H1 (cell line): ENCODE measurements around the gene ZNF831. TPM values are rescaled to one million over a fixed set of nuclear protein-coding genes. Genes with fewer than 3 reads are reported as not detected.

Source experiments
- CTCF ChIA-PET: fragments of 300-600 bp; sonication (Branson Sonifier 250); formaldehyde crosslinking; loops from one replicate; lab custom pipeline; 2021; ENCODE audit not compliant: partially characterized antibody; lab: Charles Lee
- POLR2A ChIA-PET: fragments of 300-600 bp; sonication (Branson Sonifier 250); formaldehyde crosslinking; loops from one replicate; lab custom pipeline; 2021; ENCODE audit warnings: inconsistent platforms; ENCODE audit not compliant: partially characterized antibody; lab: Charles Lee
- DNase-seq, 2 experiments: peaks; one replicate each; pipeline versions ENCODE4 v3.0.0 to v3.0.0-alpha.2; 2010 to 2022; ENCODE audit warnings: low spot score in 2 of 2, low read depth in 1 of 2, mixed read lengths in 1 of 2
- FAIRE-seq: peaks from 2 replicates; lab custom pipeline; 2011; peaks lifted over from hg19 to GRCh38; lab: Jason Lieb, UNC
- H2AFZ ChIP-seq: 2 replicates; pipeline ENCODE4 v1.8.1; 2012; ENCODE audit warnings: low read length, inconsistent platforms
- H2AK5ac ChIP-seq: 2 replicates; pipeline ENCODE4 v1.6.1; 2013; ENCODE audit warnings: low read depth, low read length
- H2BK120ac ChIP-seq: replicated peaks from 2 replicates; pipeline ENCODE3; 2013; ENCODE audit warnings: low read depth, low read length, inconsistent platforms
- H2BK12ac ChIP-seq: 2 replicates; pipeline ENCODE4 v1.6.1; 2013; ENCODE audit warnings: low read depth, low read length
- H2BK15ac ChIP-seq: 2 replicates; pipeline ENCODE4 v1.6.1; 2013; ENCODE audit warnings: low read length
- H2BK20ac ChIP-seq: 2 replicates; pipeline ENCODE4 v1.6.1; 2013; ENCODE audit warnings: low read length
- H2BK5ac ChIP-seq: 2 replicates; pipeline ENCODE4 v1.6.1; 2013; ENCODE audit warnings: low read depth, low read length
- H3K14ac ChIP-seq: 2 replicates; pipeline ENCODE4 v1.6.1; 2013; ENCODE audit warnings: inconsistent platforms; ENCODE audit not compliant: insufficient read length
- H3K18ac ChIP-seq: 2 replicates; pipeline ENCODE4 v1.6.1; 2013; ENCODE audit warnings: low read length; ENCODE audit errors: extremely low read depth
- H3K23ac ChIP-seq: 2 replicates; pipeline ENCODE4 v1.6.1; 2013; ENCODE audit warnings: inconsistent platforms; ENCODE audit not compliant: insufficient read length
- H3K23me2 ChIP-seq: 2 replicates; pipeline ENCODE4 v1.6.1; 2013; ENCODE audit warnings: low read depth, low read length
- H3K27ac ChIP-seq: 2 replicates; pipeline ENCODE4 v1.6.1; 2011; ENCODE audit warnings: low read depth, low read length, inconsistent platforms
- H3K27me3 ChIP-seq, 4 experiments: replicated peaks in 1 of 4; 1 replicate in 1 of 4; 2 replicates in 3 of 4; pipeline versions ENCODE4 v1.6.1 to v1.8.1; 2011 to 2013; ENCODE audit warnings: low read length in 3 of 4, mild to moderate bottlenecking in 3 of 4, inconsistent platforms in 2 of 4, mixed read lengths in 2 of 4, moderate library complexity in 1 of 4; ENCODE audit not compliant: control insufficient read depth in 3 of 4, insufficient read depth in 3 of 4; ENCODE audit errors: extremely low read depth in 1 of 4
- H3K36me3 ChIP-seq, 4 experiments: 2 replicates each; pipeline versions ENCODE4 v1.6.1 to v1.8.1; 2011 to 2013; ENCODE audit warnings: mild to moderate bottlenecking in 4 of 4, low read length in 3 of 4, moderate library complexity in 2 of 4, control low read depth in 1 of 4, inconsistent platforms in 1 of 4; ENCODE audit not compliant: insufficient read depth in 4 of 4, control insufficient read depth in 2 of 4
- H3K4ac ChIP-seq: replicated peaks from 2 replicates; pipeline ENCODE3; 2013; ENCODE audit warnings: low read length, low read depth, mixed read lengths, inconsistent platforms; ENCODE audit not compliant: insufficient read length
- H3K4me1 ChIP-seq, 4 experiments: replicated peaks in 1 of 4; 1 replicate in 1 of 4; 2 replicates in 3 of 4; pipeline versions ENCODE4 v1.6.1 to v1.8.1; 2011 to 2013; ENCODE audit warnings: low read length in 3 of 4, inconsistent platforms in 2 of 4, mixed read lengths in 1 of 4; ENCODE audit not compliant: insufficient read depth in 4 of 4, control insufficient read depth in 3 of 4
- H3K4me2 ChIP-seq, 2 experiments: 2 replicates each; pipeline versions ENCODE4 v1.6.1 to v1.8.1; 2011 to 2013; ENCODE audit warnings: low read depth in 2 of 2, low read length in 2 of 2, control low read depth in 1 of 2, inconsistent platforms in 1 of 2, mild to moderate bottlenecking in 1 of 2; ENCODE audit not compliant: insufficient read depth in 1 of 2
- H3K4me3 ChIP-seq, 4 experiments: fragments of 200-600, 300-600 bp in 1 of 4; sonication (generic), shearing (Covaris generic), sonication (Bioruptor Twin) in 1 of 4; 2 replicates each; pipeline versions ENCODE4 v1.5.1 to v1.8.1; 2011 to 2016; ENCODE audit warnings: low read length in 4 of 4, low read depth in 3 of 4, control low read depth in 2 of 4, inconsistent platforms in 2 of 4, mild to moderate bottlenecking in 2 of 4, mixed read lengths in 1 of 4, moderate library complexity in 1 of 4; ENCODE audit not compliant: insufficient read depth in 2 of 4; ENCODE audit errors: extremely low read depth in 1 of 4
- H3K56ac ChIP-seq: replicated peaks from 2 replicates; pipeline ENCODE3; 2013; ENCODE audit warnings: low read depth, mild to moderate bottlenecking, mixed read lengths, low read length, inconsistent platforms; ENCODE audit not compliant: insufficient read length
- H3K79me1 ChIP-seq: 2 replicates; pipeline ENCODE4 v1.6.1; 2013; ENCODE audit warnings: low read depth, low read length, control low read depth
- H3K79me2 ChIP-seq, 2 experiments: 2 replicates each; pipeline versions ENCODE4 v1.6.1 to v1.8.1; 2012 to 2013; ENCODE audit warnings: low read length in 2 of 2, mild to moderate bottlenecking in 2 of 2, inconsistent platforms in 1 of 2; ENCODE audit not compliant: insufficient read depth in 2 of 2, control insufficient read depth in 1 of 2
- H3K9ac ChIP-seq, 4 experiments: replicated peaks in 1 of 4; 1 replicate in 1 of 4; 2 replicates in 3 of 4; pipeline versions ENCODE4 v1.6.1 to v1.8.1; 2011 to 2013; ENCODE audit warnings: low read depth in 3 of 4, low read length in 3 of 4, control low read depth in 2 of 4, mild to moderate bottlenecking in 2 of 4, moderate library complexity in 2 of 4, inconsistent platforms in 1 of 4; ENCODE audit errors: extremely low read depth in 1 of 4
- H3K9me3 ChIP-seq, 2 experiments: 2 replicates each; pipeline versions ENCODE4 v1.6.1 to v1.8.1; 2012 to 2013; ENCODE audit warnings: mild to moderate bottlenecking in 2 of 2, moderate library complexity in 2 of 2, control low read depth in 1 of 2, inconsistent platforms in 1 of 2, low read depth in 1 of 2, low read length in 1 of 2, mixed read lengths in 1 of 2; ENCODE audit not compliant: insufficient read depth in 2 of 2
- H4K20me1 ChIP-seq, 2 experiments: replicated peaks in 1 of 2; 2 replicates each; pipeline versions ENCODE3 to v1.8.1; 2011 to 2013; ENCODE audit warnings: inconsistent platforms in 2 of 2, low read length in 2 of 2, mild to moderate bottlenecking in 1 of 2; ENCODE audit not compliant: insufficient read depth in 2 of 2, control insufficient read depth in 1 of 2
- H4K5ac ChIP-seq: 2 replicates; pipeline ENCODE4 v1.6.1; 2013; ENCODE audit warnings: low read length, low read depth, mixed read lengths, inconsistent platforms; ENCODE audit not compliant: insufficient read length
- H4K8ac ChIP-seq: 2 replicates; pipeline ENCODE4 v1.8.0; 2013; ENCODE audit warnings: mild to moderate bottlenecking, moderate library complexity, low read length, inconsistent platforms; ENCODE audit not compliant: insufficient read depth; ENCODE audit errors: extremely low read depth
- H4K91ac ChIP-seq: replicated peaks from 2 replicates; pipeline ENCODE3; 2013; ENCODE audit warnings: low read length, mixed read lengths, inconsistent platforms; ENCODE audit not compliant: insufficient read length
- RAD21 ChIP-seq, 2 experiments: IDR thresholded peaks in 1 of 2; conservative IDR thresholded peaks in 1 of 2; 2 replicates each; pipeline ENCODE4 v1.6.1; 2011; ENCODE audit warnings: low read depth in 2 of 2, low read length in 2 of 2, improper control_type of control experiment in 1 of 2, inconsistent platforms in 1 of 2, mild to moderate bottlenecking in 1 of 2, moderate library complexity in 1 of 2
- SRF ChIP-seq: IDR thresholded peaks from 2 replicates; pipeline ENCODE4 v1.6.1; 2011; ENCODE audit warnings: mild to moderate bottlenecking, low read depth, low read length, moderate library complexity
- TEAD4 ChIP-seq: IDR thresholded peaks from 2 replicates; pipeline ENCODE4 v1.6.1; 2012; ENCODE audit warnings: low read depth, low read length, inconsistent platforms, mixed read lengths
- WGBS, 2 experiments: shearing (Covaris generic) in 1 of 2; methylation state at CpG; one replicate each; pipeline versions ENCODE4 v1.1.6 to v1.1.7; 2013 to 2015; ENCODE audit warnings: low lambda C conversion rate in 2 of 2, mixed read lengths in 2 of 2, inconsistent platforms in 1 of 2, low coverage in 1 of 2, missing lambda C conversion rate in 1 of 2; ENCODE audit not compliant: insufficient replicate concordance in 2 of 2, insufficient coverage in 1 of 2, insufficient read length in 1 of 2; ENCODE audit errors: extremely low coverage in 1 of 2, missing lambda C conversion rate in 1 of 2; 5-methylcytosine and 5-hydroxymethylcytosine counted together
- polyA plus RNA-seq, 7 experiments: library from polyadenylated mRNA; depleted of rRNA in 3 of 7; stranded (reverse) in 5 of 7; unstranded in 2 of 7; fragments of >200 nt in 5 of 7; fragments of 200-250 nt in 2 of 7; gene quantifications; 1 replicate in 5 of 7; 2 replicates in 1 of 7; 4 replicates in 1 of 7; pipeline versions ENCODE4 v1.2.1 to v1.2.3, GENCODE V29; 2011 to 2013; ENCODE audit warnings: missing spikeins in 2 of 7, mixed read lengths in 2 of 7
- total RNA-seq: library from RNA; stranded (reverse); fragmentation: NEBNext Ultra II Directional; extraction: Animal tissue kit (Norgen Biotek cat#: 25700); gene quantifications from 2 replicates; pipeline ENCODE4 v1.2.1, GENCODE V29; 2021
- TF ChIP-seq, protein P1 (sequence below): IDR thresholded peaks from 2 replicates; pipeline ENCODE4 v1.6.1; 2012; ENCODE audit warnings: inconsistent platforms

ZNF831 gene
- total and polyA plus RNA-seq, 2 of the 8 experiments (the other 6 are each of a cell fraction or from before 2014, with no cell fraction given) = not detected

GRCh38 chr20:59224236-59224635 lies 60.6 kb downstream of the ZNF831 start:
- POLR2A ChIA-PET = no interaction called here
- 95% methylated on average over 8 of the region's 8 CpGs; no CpG with 5 or more reads in 1 of the 2 experiments for WGBS, 2 experiments
- no peaks in the 10 kb centered on the region for H3K36me3 ChIP-seq

More at GRCh38 chr20:59224236-59224635, 60.6 kb downstream of the ZNF831 start:
- peaks cover 3 to 22% (median 20%) of the 10 kb centered on the region in 4 experiments for H3K27me3 ChIP-seq
- no peak overlapping the region for H2BK120ac ChIP-seq
- TF ChIP-seq SRF (no peak), RAD21 (IDR thresholded peaks at IDR 0.05 in 1 of 2, conservative IDR thresholded peaks at IDR 0.05 in 1 of 2; ENCODE audit: low read depth in 2 of 2, low read length in 2 of 2) (no peak), TEAD4 (no peak)
- TF ChIP-seq, protein P1, sequence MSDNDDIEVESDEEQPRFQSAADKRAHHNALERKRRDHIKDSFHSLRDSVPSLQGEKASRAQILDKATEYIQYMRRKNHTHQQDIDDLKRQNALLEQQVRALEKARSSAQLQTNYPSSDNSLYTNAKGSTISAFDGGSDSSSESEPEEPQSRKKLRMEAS = no peak
- TF ChIP-seq, all 59 proteins: peak for 0
- Histone ChIP-seq H2AFZ (no peak overlapping the region), H3K23me2 (peaks cover 8% of the 10 kb centered on the region; the same call in 1 of the 2 replicates), H3K4ac (no peak overlapping the region), H2BK12ac (no peak overlapping the region), H4K5ac (no peak overlapping the region), H3K4me1 (peaks cover 2 to 5% (median 4%) of the 10 kb centered on the region in 4 experiments), H2BK20ac (no peak overlapping the region), H3K56ac (no peak overlapping the region), H2AK5ac (no peak overlapping the region), H3K4me3 (no peak overlapping the region), H3K27ac (no peak overlapping the region), H4K20me1 (no peaks in the 10 kb centered on the region), H4K91ac (no peak overlapping the region), H3K9ac (no peak overlapping the region), H2BK15ac (no peak overlapping the region), H3K23ac (no peak overlapping the region), H3K79me2 (no peaks in the 10 kb centered on the region), H2BK5ac (no peak overlapping the region), H4K8ac (no peak overlapping the region), H3K18ac (no peak overlapping the region), H3K4me2 (no peak overlapping the region), H3K79me1 (no peaks in the 10 kb centered on the region), H3K9me3 (no peaks in the 10 kb centered on the region), H3K14ac (no peak overlapping the region)
- CTCF ChIA-PET = interaction anchor here (0.6 to 5.0 kb wide), 10 partner anchors 14 to 293 kb away, joined by 3 to 41 read pairs (median 4); no protein-coding TSS in a partner anchor
- FAIRE-seq (no peak), DNase-seq (no peak)
